Stimulated activated CD8-positive, alpha-beta memory T cell treated with anti-CD3 and anti-CD28 coated beads, Interleukin-4, amount 100 ng/mL, for 48 hours (primary cell): ENCODE data around the gene MRPL20.
A peak's percentile ranks its signal among the peaks of the same experiment; 100 is the strongest.
"Not testable (repeated sequence)": the region's sequence is repeated elsewhere in the genome, so short reads cannot be mapped to it uniquely, and the experiment has no call there.

Experiments used
- DNase-seq: peaks from one replicate; pipeline ENCODE4 v3.0.0-alpha.2; 2020

Gene MRPL20

DNA sequence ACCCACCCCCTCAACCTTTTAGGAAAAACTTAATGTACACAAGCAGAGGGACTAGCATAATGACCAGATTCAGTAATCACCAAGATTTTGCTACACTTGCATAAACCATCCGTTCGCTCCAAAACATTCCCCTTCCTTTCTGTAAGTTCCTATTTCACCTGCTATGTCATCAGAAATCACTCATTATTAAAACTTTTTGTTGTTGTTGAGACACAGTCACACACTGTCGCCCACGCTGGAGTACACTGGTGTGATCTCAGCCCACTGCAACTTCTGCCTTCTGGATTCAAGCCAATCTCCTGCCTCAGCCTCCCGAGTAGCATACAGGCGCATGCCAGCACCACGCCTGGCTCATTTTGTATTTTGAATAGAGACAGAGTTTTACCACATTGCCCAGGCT, 3.4 kb downstream of the MRPL20 start:
- no peak for DNase-seq

DNA sequence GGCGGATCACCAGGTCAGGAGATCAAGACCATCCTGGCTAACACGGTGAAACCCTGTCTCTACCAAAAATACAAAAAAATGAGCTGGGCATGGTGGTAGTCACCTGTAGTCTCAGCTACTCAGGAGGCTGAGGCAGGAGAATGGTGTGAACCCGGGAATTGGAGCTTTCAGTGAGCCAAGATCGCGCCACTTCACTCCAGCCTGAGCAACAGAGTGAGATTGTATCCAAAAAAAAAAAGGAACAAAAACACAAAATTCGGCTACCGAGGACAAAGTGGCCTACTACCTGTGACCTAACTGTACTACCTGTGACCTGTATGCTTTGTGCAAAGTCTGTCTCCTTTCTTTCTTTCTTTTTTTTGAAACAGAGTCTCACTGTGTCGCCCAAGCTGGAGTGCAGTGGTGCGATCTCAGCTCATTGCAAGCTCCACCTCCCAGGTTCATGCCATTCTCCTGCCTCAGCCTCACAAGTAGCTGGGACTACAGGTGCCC, 4.1 kb downstream of the MRPL20 start:
- not testable (repeated sequence) for DNase-seq

DNA sequence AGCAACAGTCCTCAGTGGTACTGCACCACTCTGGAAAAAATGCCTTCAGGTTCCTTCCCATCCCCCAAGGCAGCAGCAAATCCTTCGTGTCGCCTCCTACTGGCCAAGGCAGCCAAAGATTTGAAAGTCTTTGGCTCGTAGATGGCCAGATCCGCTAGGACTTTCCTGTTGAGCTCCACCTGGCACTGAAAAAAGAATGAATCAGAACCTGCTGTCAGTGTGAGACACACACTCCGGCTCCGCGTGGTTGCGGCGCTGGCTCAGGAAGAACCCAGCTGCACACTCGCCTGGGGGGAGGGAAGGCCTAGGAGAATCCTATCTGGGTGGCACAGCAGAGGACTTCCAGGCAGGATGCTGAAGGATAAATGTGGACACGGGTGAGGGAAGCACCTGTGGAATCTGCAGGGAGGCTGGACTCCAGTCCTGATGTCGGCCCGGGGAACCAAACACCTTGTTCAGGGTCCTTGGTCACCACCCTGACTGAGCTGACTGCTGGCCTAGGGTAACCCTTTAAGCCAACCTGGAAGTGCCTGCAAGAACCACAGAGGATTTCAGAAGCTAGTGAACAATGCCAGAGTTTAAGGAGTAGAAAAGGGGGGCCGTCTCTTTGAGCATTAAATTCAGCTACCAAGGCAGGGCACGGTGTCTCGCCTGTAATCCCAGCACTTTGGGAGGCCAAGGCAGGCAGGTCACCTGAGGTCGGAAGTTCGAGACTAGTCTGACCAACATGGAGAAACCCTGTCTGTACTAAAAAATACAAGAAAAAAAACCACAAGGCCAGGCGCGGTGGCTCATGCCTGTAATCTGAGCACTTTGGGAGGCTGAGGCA, 4.8 kb downstream of the MRPL20 start:
- peak; percentile 66 for DNase-seq

DNA sequence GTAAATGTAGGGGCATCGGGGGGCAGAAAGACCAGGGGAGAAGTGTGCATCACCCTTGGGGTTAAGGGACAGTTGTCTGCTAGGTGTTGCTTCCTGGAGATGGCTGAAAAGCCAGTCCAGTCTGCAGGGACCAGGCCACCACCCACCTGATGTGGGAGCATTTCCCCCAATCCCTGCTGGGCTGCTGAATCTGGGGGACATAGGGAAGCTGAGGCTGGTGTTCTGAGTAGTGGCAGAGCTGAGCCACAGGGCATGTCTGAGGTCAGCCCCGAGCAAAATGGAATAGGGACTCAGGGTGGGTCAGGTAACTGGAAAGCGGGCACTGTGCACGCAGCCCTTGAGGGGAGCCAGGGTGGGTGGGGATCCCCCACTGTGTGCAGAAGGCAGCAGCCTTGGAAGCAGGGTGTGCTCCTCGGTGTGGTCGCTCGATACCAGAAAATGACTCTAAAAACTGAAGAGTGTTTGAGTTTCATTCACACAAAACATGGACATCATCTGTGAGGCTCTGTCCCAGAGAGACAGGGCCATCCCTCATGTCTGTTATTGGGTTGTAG, 5.6 kb downstream of the MRPL20 start:
- no peak for DNase-seq

DNA sequence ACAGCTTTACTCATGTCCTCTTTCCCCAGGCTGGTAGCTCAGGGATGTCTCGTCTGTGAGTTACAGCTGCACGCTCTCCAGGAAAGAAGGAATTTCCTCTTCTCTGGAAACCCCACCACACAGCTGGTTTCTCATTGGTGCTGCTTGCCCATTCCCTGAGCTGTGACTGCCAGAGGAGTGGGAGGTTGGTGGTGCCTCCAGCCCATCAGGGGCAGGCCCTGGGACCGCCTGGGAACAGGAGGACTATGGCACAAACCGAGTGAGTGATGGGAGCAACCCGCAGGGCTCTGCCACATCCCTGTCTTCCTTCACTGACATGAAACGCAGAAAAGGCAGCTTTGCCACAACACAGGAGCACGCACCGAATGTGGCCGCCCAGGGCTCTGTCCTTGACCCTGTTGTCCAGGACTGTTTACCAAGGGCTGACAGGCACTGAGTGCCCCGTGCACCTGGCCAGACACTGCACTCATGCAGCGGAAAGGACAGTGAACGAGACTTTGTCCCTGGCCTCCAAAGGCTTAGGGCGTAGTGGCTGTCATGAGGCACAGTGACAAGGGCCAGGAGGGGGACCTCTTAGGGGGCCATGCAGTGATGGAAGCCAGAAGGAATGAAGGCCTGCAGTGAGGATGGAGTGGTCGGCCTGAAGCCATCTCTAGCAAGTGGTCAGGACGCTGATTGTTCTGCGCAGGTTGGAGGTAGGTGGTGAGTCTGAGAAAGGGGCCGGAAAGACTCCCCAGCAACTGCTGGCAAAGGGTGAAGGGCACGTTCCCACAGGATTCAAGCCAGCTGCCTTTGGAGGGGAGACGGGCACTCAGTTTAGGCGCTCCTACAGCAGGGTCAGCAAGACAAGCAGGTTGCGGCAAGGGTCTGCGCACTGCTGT, 6.3 kb downstream of the MRPL20 start:
- DNase-seq, result no peak

DNA sequence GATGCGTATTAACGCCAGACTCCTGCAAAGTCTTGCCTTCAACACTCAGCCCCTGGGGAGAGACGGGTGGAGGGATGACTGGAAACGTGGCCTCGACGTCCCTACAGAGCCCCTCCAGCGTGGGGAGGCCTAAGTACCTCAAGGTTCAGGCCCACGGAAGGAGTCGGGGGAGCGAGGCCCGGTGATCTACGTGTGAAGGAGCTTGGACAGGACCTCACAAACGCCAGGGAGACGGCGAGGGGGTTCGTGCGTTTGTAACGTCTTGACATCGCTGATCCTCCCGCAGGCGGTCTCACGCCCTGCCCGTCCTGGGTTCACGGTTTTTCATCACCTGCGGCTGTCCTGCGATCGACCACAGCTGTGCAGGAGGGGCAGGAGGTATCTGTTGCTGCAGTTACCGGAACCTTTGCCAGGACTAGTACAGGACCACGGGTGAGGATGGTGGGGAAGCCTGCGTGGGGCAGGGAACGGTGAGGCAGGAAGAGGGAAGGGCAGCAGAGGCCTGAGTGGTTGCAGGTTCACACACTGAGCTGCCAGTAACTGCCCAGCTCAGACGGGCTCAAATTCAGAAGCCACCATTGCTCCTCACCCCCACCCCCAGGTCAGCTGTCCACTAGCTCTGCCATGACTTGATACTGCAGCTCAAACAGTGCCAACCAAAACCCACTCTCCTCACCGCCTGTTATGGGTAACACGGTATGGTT, 7.1 kb downstream of the MRPL20 start:
- peak; percentile 52 for DNase-seq

DNA sequence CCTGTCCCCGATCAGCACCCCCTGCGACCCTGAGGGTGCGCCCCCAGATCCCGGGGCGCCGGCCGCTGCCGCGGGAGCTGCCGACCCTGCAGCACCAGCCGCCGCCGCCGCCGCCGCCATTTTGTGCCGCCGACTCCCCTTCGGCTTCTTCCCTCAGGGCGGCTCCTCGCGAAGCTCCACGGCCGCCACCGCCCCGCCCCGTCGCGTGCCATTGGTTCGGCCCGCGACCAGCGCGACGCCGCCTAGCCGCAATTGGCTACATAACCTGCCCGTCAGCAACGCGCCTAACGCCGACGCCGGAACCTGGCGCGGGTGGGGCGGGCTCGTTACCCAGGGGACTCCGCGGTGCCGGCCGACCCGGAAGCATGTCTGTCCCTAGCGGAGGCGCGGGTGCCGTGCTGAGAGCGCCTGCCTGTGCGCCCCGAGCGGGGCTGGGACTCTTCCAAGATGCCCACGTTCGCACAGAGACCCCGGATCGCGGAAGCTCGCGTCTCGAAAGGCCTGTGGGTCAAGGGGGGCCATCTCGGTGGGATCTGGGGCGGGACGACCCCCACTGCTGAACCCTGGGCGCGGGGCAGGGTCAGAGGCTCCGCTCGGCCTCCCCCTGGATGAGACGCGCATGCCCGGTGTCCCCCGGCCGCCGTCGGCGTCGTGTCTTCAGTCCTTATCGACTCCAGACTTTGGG, 7.8 kb downstream of the MRPL20 start, which contains the start of gene CCNL2:
TSS of gene CCNL2 (minus strand) at position 149 of the 685 bp plus-strand sequence. CDS start at position 120, 29 bp downstream.
- peak; percentile 99 for DNase-seq

DNA sequence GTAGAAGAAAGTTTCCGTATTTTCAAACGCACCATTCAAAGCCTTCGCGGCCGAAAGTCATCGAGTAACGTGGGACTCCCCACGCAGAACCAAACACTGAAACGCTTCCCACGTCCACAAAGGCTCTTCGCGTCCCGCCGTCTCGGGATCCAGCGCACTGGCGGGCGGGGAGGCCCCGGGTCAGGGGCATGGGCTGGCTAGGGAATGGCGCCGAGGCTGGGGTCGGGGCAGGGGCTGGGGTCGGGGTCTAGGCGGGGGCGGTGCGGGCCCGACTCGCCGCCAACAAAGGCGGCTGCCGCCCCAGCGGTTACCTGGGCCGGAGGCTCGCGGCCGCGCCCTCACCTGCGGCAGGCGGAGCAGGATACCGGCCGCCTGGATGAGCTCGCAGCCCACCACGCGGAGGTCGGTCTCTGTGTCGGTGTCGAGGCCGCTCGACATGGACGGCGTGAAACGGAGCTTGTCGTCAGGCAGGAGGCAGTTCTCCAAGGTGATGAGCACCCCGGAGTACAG, 8.4 kb downstream of the MRPL20 start:
- DNase-seq, result no peak

DNA sequence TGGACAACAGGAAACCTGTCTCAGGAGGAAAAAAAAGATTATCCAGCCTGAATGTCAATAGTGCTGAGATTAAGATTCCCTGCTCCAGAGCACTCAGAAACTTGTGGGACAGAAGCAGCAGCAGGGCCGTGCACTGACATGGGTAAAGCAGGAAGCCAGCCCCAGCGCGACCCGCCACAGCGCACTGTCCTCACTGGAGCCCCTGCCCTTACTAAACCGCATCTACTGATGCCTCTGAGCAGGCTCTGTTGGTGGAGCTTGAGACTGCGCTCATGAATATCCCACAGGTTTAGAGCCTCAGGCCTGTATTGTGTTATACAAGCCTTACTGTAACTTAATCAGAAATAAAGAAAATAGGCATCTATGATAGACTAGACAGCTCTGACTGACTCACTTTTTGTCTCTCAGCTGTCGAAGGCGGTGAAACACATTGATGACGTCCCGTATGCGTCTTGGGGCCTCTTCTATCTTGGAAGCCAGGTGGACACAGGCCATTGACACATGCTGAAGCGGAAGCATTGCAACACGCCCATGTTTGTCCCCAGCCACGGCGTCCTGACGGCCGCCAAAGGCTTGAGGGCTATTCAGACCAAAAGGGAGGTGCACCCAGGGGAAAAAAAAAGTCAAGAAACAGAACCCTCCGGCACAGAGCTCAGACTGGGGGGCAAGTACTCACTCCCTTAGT, 9.1 kb downstream of the MRPL20 start:
- no peak for DNase-seq

DNA sequence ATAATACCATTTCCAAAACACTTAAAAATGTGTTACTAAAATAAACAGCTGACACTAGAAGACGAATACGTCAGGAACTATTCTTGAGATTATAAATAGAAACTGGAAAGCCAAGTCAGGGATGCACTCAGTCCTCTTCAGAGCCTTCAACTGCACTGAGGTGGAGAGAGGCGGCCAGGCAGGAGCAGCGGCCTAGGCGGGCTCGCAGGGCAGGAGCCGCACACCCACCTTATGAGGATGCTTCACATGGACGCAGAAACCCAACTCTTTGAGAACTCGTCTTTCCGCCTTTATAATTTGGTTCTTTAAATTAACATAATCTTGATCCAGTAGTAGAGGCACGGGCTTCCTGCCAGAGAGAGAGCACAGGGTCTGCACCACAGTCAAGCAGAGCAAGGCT, 11.9 kb downstream of the MRPL20 start:
- no peak for DNase-seq

DNA sequence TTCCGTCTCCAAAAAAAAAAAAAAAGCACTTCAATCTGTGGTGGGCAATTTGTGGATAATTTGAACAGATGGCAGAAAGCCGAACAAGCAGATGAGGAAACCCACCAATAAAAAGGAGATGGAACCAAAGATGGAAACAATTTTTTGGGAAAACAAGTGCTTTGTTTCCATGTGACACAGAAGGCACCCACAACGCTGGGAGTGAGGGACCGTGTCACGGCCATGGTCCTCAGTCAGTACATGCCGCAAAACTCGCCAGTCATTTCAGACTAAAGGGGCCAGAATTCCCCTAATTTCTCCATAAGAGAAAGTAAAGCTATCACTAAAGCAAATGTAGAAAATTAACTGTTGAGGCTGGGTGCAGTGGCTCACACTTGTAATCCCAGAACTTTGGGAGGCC, 13.0 kb downstream of the MRPL20 start:
- DNase-seq, result no peak

DNA sequence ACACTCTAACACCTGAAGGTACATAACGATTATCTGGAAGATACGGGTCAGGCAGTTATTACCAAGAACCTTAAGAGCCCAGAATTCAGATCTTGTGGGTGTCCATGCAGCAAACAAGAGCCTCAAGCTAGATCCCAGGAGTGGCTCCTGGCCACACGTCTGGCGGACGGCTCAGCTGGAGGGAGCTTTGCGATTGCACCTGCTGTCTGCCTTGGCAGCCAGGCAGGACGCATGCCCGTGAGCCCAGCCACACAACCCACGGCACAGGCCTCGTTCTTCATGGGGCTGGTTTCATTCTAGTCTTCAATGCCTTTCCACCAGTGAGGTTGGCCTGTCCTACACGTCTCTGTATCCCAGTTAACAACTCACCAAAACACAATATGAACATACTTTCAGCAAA, 13.7 kb downstream of the MRPL20 start:
- DNase-seq, result no peak

DNA sequence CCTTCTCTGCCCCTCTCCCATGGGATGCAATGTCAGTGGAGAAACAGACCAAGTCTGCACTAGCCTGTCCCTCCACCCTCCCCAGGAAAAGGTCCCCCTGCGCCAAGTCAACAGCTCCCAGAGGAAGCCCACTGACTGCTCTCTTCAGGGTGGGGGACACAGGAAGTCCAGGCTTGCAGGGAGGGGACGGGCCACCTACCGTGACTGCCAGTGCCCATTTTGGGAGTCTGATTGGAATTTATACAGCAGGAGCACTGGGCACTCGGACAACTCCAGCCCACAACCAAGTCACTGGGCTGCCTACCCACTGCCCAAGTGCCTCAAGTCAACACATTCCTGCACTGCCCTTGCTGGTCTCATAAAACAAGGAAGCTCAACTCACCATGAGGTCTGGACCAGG, 14.1 kb downstream of the MRPL20 start:
- DNase-seq, result no peak

DNA sequence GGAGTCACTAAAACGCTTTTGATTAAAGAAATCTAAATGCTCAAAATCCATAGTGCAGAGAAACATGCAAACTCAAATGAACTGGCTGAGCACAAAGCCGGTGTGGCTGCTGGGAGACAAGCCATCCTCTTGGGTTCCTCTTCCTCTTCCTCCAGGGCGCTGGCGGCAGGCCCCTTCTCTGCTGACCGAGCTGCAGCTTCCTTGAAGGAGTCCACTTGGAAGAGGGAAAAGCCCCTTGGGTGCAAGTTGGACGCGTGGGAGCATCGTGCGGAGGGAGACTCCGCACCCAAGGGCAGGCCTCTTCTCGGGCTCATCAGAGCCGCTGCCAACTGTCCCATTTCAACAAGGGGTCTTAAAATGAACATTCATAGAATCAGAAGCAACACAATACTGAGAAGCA, 15.9 kb downstream of the MRPL20 start:
- DNase-seq, result no peak

DNA sequence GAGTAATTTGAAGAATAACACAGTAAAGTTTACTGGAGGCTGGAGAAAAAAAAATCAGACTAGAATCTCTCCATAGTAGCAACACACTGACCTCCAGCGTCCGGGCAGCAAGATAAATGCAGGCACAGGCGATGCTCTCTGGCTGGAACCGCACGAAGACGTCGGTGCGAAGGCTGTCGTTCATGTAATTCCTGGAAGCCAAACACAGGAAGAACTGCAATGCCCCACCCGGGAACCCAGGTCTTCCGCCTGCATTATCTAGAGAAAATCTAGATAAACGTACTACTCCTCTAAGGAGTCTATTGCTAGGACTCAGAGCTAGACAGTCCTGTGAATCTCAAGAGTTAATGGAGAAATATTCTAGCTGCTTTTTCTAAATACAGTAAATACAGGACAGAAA, 16.4 kb downstream of the MRPL20 start:
- no peak for DNase-seq

DNA sequence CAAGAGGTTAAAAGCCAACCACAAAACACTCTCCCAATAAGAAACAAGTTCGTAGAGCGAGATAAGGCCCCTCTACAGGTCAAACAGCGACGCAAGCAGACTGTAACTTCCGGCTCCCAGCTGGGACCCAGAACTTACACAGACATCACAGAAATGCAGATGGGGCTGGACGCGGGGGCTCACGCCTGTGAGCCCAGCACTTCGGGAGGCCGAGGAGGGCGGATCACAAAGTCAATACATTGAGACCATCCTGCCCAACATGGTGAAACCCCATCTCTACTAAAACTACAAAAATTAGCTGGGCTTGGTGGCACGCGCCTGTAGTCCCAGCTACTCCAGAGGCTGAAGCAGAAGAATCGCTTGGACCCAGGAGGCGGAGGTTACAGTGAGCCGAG, 19.0 kb downstream of the MRPL20 start:
- DNase-seq, result no peak

DNA sequence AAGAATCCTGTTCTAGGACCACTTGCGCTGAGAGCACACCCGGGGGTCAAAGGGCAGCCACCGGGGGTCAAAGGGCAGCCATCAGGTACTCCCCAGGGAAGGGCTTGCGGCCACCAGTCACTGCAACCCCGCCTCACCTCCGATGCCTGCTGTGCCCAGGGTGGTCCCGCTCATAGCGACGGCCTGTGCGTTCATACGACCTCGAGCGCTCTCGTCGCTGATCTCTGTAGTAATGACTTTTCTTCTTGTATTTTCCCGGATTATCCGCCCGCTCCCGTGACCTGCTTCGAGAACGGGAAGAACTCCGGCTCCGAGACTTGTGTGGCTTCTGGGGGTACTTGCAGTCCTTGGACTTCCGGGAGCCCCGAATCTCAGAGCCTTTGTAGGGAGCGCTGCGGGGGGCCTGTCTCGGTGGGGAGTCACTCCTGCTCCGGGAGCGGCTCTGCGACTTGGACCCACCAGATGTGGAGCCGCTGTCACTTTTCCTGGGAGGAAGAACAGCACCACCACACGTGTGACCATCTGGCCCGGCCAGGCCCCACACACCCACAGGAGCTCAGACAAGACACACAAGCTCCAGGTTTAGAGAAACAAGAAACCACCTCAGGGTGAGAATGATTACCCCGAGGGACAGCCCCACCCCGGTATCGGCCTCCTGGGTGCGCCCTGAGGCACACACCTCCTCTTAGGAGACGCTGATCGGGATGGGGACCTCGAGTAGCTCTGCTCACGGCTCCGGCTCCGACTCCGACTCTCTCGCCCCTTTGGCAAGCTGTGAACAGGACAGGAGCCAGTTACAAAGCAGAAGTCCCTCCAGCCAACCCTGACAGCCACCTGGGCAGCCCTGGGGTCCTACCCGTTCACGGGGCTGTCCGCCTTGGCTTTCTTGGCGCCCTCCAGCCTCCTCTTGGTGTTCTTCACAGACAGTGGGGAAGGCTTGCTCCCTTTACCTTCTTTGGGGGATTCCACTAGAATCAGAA, 19.7 kb downstream of the MRPL20 start:
- DNase-seq, result no peak

DNA sequence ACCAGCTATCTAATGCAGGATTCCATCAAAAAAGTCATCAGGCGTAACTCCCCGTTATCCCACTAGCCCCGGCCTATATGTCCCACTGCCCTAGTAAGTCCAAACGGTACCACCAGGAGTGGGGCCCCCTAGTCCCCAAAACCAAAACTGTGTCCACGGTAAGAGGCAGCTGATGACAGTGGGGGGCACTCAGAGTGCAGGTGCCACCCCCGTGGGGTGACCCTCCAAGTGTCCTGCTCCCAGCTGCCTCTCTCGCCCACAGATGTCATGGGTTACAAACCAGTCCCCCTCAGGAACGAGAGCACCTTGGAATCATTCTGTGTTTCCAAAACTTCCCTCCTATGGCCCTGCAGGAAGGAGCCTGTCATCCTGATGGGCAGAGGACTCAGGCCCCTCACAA, 21.2 kb downstream of the MRPL20 start:
- no peak for DNase-seq

DNA sequence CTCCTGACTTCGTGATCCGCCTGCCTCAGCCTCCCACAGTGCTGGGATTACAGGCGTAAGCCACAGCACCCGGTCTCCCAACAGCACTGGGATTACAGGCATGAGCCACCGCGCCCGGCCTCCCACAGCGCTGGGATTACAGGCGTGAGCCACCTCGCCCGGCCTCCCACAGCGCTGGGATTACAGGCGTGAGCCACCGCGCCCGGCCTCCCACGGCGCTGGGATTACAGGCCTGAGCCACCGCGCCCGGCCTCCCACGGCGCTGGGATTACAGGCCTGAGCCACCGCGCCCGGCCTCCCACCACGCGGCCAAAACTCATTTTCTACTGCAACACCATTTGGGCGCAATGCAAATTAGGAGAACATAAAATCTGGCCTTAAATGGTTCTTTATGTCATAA, 21.8 kb downstream of the MRPL20 start:
- DNase-seq, result not testable (repeated sequence)

DNA sequence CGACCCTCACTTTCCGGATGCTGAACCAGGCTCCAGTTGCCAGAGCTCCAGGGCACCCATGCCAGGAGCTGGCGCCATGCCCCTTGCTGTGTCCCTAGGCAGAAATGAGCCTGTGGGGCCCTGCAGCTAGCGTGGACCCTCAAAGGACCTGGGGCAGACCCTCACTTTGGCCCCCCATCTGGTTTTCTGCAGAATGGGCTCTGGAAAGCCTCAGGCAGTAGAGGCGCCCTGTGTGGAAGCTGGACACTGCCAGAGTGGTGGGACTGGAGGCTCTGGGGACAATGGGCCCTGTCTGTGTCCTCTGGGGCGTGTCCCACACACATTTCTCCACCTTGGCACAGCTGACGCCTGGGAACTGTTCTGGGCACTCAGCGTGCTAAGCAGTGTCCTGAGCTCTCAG, 25.8 kb downstream of the MRPL20 start:
- no peak for DNase-seq
